MM.1S (cell line): ENCODE data around the gene FAM83G.

ENCODE experiments used
- CTCF ChIP-seq: fragments of 300-600 bp; sonication (generic); IDR thresholded peaks from 2 replicates; pipeline ENCODE4 v1.5.1; 2016; ENCODE audit warnings: antibody characterized with exemption, low read length, mixed read lengths
- EZH2 ChIP-seq: fragments of 300-600 bp; sonication (generic); optimal IDR thresholded peaks from 2 replicates; pipeline ENCODE3; 2017; ENCODE audit warnings: low read depth, mild to moderate bottlenecking, antibody characterized with exemption, low read length, mixed read lengths
- EZH2phosphoT487 ChIP-seq: fragments of 300-600 bp; sonication (generic); IDR thresholded peaks from 2 replicates; pipeline ENCODE4 v1.6.1; 2018; ENCODE audit warnings: antibody characterized with exemption, low read length

- TF ChIP-seq CTCF (no peak), EZH2phosphoT487 (no peak), EZH2 (no peak)
Observed at GRCh38 chr17:19021622-19022083, 17.1 kb upstream of the FAM83G start.
